Ammon's horn (tissue), 1 donor: ENCODE data around the gene SLC38A2.

Experiments
- DNase-seq: peaks from one replicate; pipeline ENCODE4 v3.0.0-alpha.2; 2016; ENCODE audit warnings: low spot score

SLC38A2 gene

GRCh38 chr12:46374310-46374709 is 1.7 kb upstream of the SLC38A2 start:
- no peak for DNase-seq

GRCh38 chr12:46373301-46374296 is 1.0 kb upstream of the SLC38A2 start:
- DNase-seq: peak; percentile 53

GRCh38 chr12:46371718-46372543 is 642 bp downstream of the SLC38A2 start:
- DNase-seq: peak; percentile 70

- peak; percentile 95 for DNase-seq
Observed at GRCh38 chr12:46370792-46371717, 1.5 kb downstream of the SLC38A2 start.

- DNase-seq: no peak
Observed at GRCh38 chr12:46370380-46370734, 2.2 kb downstream of the SLC38A2 start.

- no peak for DNase-seq
Observed at GRCh38 chr12:46369474-46370379, 2.8 kb downstream of the SLC38A2 start.

- no peak for DNase-seq
Observed at GRCh38 chr12:46369095-46369473, 3.5 kb downstream of the SLC38A2 start.

GRCh38 chr12:46368684-46369083 is 3.9 kb downstream of the SLC38A2 start:
- DNase-seq: no peak

GRCh38 chr12:46368138-46368537 is 4.4 kb downstream of the SLC38A2 start:
- DNase-seq: peak; percentile 85

GRCh38 chr12:46367351-46368029 is 5.1 kb downstream of the SLC38A2 start:
- no peak for DNase-seq

- DNase-seq: no peak
Observed at GRCh38 chr12:46366771-46367170, 5.8 kb downstream of the SLC38A2 start.

GRCh38 chr12:46365951-46366379 is 6.6 kb downstream of the SLC38A2 start:
- no peak for DNase-seq

- peak; percentile 61 for DNase-seq
Observed at GRCh38 chr12:46364777-46365580, 7.6 kb downstream of the SLC38A2 start.

- no peak for DNase-seq
Observed at GRCh38 chr12:46364300-46364696, 8.3 kb downstream of the SLC38A2 start.

- DNase-seq: no peak
Observed at GRCh38 chr12:46363582-46364299, 8.8 kb downstream of the SLC38A2 start.

GRCh38 chr12:46362895-46363581 is 9.5 kb downstream of the SLC38A2 start:
- DNase-seq: no peak

GRCh38 chr12:46361667-46362034 is 10.9 kb downstream of the SLC38A2 start:
- DNase-seq: no peak
